HG02588 (cell line): ENCODE data around the gene GRID2.

Experiments
- ATAC-seq: cut with Tn5 transposase; IDR thresholded peaks from one replicate; pipeline ENCODE4 v1.9.1; 2021; ENCODE audit warnings: mild to moderate bottlenecking, moderate library complexity; ENCODE audit not compliant: unreplicated experiment

GRID2 gene

DNA sequence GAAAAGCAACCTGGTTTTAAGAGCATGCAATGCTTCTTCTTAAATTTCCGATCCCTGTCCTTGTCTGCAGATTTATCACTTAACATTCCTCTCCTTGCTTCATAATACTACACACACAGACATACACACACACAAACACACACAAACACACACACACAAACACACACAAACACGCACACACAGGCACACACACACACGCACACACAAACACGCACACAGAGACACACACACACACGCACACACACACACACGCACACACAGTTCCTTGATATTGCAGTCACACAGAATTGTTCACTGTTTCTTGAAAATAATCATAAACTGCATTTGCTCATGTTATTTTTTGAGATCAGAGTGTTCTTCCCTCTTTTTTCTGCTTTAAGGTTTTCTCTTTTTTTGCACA lies 1066.5 kb downstream of the GRID2 start:
- ATAC-seq = no peak

- ATAC-seq = no peak
Measured at GRCh38 chr4:93373893-93374860, 1070.4 kb downstream of the GRID2 start.

DNA sequence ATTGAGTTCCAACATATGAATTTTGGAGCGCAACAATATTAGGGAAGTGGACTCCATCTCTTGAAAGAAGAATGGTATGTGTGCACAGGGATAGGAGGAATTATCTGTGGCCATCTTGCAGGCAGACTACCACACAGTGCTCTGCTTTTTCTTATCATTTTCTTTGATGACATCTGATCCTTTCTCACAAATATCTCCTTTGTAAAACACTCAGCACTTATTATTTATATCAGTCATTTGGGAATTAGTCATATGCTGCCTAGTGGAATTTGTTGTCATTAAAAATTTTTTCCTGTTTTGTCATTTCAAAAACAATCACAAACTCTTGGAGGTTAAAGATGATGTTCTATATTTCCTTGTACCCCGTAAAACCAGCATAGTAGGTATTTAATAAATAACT lies 1080.5 kb downstream of the GRID2 start:
- no peak for ATAC-seq

- ATAC-seq = no peak
Measured at GRCh38 chr4:93384887-93385286, 1081.1 kb downstream of the GRID2 start.

GRCh38 chr4:93394545-93395081 lies 1090.8 kb downstream of the GRID2 start:
- ATAC-seq = no peak

DNA sequence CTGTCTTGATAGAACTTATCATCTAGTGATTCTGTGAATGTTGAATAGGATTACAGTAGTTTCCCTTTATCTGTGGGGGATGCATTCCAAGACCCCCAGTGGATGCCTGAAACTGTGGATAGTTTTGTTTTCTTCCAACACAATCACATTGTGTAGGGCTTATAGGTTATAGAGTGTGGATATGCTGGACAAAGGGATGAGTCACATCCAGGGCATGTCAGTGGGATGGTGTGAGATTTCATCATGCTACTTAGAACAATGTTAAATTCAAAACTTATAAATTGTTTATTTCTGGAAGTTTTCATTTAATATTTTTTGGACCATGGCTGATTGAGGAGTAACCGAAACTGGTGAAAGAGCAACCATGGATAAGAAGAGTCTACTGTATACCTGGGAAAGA lies 1092.5 kb downstream of the GRID2 start:
- ATAC-seq = no peak

DNA sequence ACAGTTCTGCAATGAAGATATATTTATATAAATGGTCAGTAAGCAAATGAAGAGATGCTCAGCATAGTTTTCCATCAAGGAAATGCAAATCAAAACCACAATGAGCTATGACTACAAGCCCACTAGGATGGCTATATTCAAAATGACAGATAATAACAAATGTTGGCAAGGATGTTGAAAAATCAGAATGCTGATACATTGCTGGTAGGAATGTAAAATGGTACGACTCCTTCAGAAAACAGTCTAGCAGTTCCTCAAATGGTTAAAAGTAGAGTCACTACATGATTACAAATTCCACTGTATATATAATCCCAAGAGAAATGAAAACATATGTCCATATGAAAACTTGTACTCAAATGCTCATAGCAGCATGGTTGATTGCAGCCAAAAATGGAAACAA lies 1099.8 kb downstream of the GRID2 start:
- ATAC-seq = no peak

DNA sequence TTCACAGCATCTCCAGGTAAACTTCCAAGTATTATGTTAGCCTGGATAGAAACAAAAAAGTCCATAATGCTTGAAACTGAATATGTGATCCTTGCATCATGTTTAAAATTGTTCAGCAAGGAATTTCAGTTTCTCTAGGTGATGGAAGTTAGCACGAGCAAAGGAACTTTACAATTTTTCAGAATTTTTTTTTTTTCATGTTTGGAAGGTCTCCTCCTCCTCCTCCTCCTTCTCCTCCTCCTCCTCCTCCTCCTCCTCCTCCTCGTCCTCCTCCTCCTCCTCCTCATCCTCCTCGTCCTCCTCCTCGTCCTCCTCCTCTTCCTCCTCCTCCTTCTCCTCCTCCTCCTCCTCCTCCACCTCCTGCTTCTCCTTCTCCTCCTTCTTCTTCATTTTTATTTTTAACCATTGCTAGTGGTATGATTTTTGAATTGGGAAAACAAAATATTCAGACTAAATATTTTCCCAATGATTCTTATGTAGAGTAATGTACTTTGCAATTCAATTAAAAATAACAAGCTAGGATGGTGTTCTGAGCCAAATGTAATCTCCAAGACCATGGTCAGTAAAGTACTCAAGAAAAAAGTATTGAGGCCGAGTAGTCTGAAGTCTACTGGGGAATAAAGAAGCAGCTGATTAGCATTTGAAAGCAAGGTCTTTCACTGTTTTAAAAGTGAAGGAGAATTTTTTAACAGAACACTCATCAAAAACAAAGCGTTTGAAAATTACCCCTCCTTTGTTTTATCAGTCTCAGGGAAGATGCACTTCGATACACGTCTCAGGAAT lies 1103.9 kb downstream of the GRID2 start:
- ATAC-seq = no peak

DNA sequence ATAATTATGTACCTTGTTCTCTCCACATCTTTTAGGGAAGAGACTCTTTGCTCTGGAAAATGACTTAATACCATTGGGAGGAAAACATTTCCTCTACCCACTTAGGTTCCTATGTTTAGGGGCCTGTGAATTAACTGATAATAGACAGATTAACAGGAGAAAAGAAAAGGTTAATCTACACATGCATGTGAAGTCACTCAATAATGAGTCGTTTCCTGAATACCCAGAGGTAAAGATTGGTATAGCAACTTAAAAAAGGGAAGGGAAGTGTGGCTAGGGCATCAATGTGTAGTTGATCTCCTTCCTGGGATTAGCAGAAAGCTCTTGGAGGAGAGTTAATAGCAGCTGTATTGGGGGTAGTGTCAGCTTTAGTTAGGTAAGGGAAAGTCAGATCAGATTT lies 1105.3 kb downstream of the GRID2 start:
- no peak for ATAC-seq

GRCh38 chr4:93414041-93414550 lies 1110.3 kb downstream of the GRID2 start:
- ATAC-seq = no peak

DNA sequence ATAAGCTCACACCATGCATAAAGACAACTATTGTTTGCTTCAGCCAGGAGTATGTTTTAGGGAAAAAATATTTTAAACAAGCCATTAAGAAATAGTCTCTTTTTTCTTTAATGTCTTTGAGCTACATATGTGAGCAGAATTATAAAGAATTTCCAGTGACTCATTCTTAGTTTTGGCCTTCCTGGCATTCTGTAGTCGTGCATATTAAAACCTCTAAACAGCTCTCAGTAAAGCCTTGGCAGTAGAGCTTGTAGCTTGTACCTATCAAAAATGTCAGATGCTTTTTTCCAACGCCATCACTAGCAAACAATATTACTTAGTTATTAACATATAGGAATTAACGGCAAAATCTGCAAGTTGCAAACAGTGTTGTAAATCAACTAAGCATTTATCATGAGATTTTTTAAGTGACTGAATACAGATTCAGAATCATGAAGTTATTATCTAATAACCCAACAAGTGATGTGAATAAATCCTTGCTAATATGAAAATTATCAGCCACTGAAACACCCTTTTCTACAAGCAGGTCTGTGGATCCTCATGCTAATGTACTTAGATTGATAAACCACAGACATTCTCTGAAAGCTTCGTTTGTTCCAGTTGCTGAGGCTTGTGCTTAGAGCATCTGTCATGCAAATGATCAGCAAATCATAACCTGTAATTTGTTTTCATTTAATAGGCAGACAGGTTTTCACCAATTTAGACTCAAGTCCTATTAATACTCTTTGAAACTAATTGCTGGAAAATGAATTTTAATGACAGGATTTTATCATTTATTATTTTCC lies 1112.8 kb downstream of the GRID2 start:
- no peak for ATAC-seq

DNA sequence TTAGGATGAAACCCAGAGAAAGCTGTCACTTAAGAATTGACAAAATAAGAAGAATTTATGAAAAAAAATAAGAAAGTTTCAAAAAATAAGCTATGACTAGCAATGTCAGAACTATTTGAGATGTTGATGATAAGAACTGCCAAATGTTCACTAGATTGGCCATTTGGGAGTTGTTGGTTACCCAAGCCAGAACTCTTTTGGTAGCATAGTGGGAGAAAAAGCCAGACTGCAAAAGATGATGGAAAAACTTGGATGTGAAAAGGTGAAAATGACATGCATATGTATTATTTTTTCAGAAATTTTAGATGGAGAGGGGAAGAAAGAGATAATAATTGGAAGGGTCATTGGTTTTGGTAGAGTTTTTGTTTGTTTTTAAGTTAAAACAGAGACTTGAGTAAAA lies 1127.6 kb downstream of the GRID2 start:
- no peak for ATAC-seq

- ATAC-seq = no peak
Measured at GRCh38 chr4:93433840-93434239, 1130.1 kb downstream of the GRID2 start.

DNA sequence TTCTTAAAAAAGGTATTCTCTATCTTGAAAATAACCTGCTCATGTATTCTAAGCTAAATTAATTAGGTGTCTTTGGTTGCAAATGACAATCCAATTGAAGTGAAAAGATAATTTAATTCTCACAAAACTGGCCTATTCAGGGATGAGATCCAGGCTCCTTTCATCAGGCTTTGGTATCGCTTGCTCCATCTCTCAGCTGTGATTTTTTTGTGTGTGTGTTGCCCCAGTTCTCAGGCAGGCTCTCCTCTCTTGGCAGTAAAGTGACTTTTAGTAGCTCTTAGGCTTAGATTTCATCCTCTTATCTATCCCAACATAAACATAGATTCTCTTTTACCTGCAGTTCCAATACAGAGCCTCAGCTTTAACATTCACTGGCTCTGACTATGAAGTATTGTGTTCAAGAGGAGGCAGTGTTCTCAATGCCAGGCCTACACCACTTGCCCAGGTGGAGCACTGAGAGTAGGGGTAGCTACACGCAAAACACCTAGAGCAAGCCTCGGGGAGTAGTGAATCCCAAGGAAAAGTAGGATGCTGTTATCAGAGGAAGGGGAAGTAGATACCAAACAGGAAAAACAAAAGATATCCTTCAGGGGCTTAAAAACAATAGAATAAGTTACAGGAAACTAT lies 1132.3 kb downstream of the GRID2 start:
- no peak for ATAC-seq

- ATAC-seq = no peak
Measured at GRCh38 chr4:93437991-93438390, 1134.2 kb downstream of the GRID2 start.

- no peak for ATAC-seq
Measured at GRCh38 chr4:93444860-93445259, 1141.1 kb downstream of the GRID2 start.

- no peak for ATAC-seq
Measured at GRCh38 chr4:93446038-93446437, 1142.3 kb downstream of the GRID2 start.

- ATAC-seq = no peak
Measured at GRCh38 chr4:93448691-93449293, 1145.0 kb downstream of the GRID2 start.

DNA sequence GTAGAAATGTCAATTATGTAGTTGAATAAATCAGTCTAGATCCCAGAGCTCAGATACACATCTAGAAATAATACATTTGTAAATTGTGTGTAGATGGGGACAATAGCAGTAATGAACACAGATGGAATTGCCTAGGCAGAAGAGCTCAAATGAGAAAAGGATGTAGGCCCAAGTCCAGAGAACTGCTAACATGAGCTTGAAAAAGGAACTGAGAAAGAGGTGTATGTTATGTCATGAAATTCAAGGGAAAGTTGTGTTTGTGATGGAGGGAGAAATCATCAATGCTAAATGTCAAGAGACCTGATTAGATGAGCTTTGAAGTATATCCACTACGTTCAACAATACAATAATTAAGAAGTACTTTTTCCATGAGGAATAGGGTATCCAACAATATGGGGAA lies 1148.2 kb downstream of the GRID2 start:
- no peak for ATAC-seq

DNA sequence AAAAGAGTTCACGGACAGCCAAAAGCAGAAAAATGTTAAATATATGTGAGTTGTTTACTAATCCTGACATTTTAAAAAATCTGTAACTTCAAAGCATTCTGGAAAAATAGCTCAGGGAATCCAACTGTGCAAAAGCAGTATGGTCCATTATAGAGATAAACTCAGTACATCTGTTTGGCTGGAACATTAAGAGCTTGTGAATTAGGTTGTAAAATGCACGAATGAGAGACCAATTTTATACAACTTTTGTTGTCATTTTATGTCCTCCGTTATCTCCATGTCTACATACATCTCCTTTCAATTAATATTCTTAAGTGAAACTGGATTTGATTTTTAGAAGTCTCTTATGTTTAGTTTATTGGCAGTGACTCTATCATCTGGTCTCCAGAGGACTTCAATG lies 1157.8 kb downstream of the GRID2 start:
- no peak for ATAC-seq
